ENCODE results near the gene HLA-DPA1.

DNA sequence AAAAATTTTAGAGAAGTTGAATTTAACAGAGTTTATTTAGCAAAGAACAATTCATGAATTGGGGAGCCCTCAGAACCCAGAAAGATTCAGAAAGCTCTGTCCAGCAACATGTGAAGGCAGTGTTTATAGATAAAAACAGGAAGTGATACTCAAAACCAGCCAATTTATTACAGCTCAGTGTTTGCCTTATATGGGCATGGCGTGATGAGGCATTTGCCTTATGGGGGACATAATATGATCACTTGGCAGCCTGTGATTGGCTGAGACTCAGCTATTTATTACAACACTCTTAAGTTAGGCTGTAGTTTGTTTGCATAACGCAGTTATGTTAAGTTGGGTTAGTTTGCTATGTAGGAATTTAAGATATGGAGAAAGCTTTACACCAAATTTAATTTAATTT is 11.5 kb downstream of the HLA-DPA1 start:
- TF ChIP-seq PAX8 (IDR thresholded peaks at IDR 0.05) (no peak), GABPA (IDR thresholded peaks at IDR 0.05; ENCODE audit: low read depth) (no peak), JUNB (IDR thresholded peaks at IDR 0.05) (no peak), FOXK2 (IDR thresholded peaks at IDR 0.05) (no peak)

Data from GM12878 (cell line).